ENCODE data around the gene FAP. TPM values are rescaled to one million over a fixed set of nuclear protein-coding genes. Genes with fewer than 3 reads are reported as not detected.

Gene FAP
- total and polyA plus RNA-seq, 2 donors (not counting 3 experiments of a cell fraction or from before 2014, with no cell fraction given): 1.1 TPM; not detected in 1

DNA sequence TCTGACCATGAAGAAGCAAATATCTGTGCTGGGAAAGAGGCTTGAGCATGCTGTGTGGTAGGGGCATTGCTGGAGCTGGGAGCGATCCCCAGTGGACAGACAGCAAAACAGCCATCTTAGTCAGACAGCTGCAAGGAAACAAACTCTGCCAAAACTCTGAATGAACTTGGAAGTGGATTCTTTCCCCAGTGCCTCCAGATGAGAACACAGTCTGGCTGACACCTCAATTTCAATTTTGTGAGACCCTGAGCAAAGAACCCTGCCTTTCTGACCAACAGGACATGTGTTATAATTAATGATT lies 23.2 kb upstream of the FAP start:
- DNase-seq (ENCODE audit: low read depth, low spot score) (no peak), FAIRE-seq (no peak)
- TF ChIP-seq GATA2 (IDR thresholded peaks at IDR 0.05; ENCODE audit: insufficient read depth, insufficient read length, low read depth, low read length) (no peak), JUN (IDR thresholded peaks at IDR 0.05; ENCODE audit: borderline replicate concordance, insufficient read depth, insufficient read length, low read depth) (no peak), MYC (IDR thresholded peaks at IDR 0.05; ENCODE audit: low read depth, low read length) (no peak), EZH2 (IDR thresholded peaks at IDR 0.05; ENCODE audit: borderline replicate concordance, low read depth, low read length, severe bottlenecking) (no peak), FOS (IDR thresholded peaks at IDR 0.05; ENCODE audit: borderline replicate concordance, insufficient read depth, low read length) (no peak), POLR2AphosphoS5 (IDR thresholded peaks at IDR 0.05; ENCODE audit: insufficient read depth, low read depth, low read length) (no peak), POLR2A (IDR thresholded peaks at IDR 0.05; ENCODE audit: low read depth, low read length) (no peak)
- TF ChIP-seq, protein P1, sequence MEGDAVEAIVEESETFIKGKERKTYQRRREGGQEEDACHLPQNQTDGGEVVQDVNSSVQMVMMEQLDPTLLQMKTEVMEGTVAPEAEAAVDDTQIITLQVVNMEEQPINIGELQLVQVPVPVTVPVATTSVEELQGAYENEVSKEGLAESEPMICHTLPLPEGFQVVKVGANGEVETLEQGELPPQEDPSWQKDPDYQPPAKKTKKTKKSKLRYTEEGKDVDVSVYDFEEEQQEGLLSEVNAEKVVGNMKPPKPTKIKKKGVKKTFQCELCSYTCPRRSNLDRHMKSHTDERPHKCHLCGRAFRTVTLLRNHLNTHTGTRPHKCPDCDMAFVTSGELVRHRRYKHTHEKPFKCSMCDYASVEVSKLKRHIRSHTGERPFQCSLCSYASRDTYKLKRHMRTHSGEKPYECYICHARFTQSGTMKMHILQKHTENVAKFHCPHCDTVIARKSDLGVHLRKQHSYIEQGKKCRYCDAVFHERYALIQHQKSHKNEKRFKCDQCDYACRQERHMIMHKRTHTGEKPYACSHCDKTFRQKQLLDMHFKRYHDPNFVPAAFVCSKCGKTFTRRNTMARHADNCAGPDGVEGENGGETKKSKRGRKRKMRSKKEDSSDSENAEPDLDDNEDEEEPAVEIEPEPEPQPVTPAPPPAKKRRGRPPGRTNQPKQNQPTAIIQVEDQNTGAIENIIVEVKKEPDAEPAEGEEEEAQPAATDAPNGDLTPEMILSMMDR (IDR thresholded peaks at IDR 0.05; ENCODE audit: extremely low read depth in 1 of 2, insufficient read depth in 1 of 2, low read depth in 1 of 2, low read length in 2 of 2): no peak
- TF ChIP-seq, protein P2, sequence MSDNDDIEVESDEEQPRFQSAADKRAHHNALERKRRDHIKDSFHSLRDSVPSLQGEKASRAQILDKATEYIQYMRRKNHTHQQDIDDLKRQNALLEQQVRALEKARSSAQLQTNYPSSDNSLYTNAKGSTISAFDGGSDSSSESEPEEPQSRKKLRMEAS (IDR thresholded peaks at IDR 0.05; ENCODE audit: insufficient read depth, insufficient read length): no peak
- H2AFZ ChIP-seq (ENCODE audit: low read depth, low read length): no peak overlapping the region
- no peaks in the 10 kb centered on the region for H4K20me1 ChIP-seq (replicated peaks; ENCODE audit: control insufficient read depth, extremely low read depth, insufficient read depth, low read length)
- BruUV-seq (replicated peaks): no TSS peak
- CTCF ChIA-PET: no interaction called here
- H3K4me3 ChIP-seq (replicated peaks in 1 of 3; ENCODE audit: insufficient read depth in 1 of 3, low read depth in 1 of 3, low read length in 3 of 3): no peak overlapping the region
- no peak overlapping the region for H3K9ac ChIP-seq (replicated peaks; ENCODE audit: extremely low read depth, insufficient read depth, low read length)
- peaks cover 6% of the 10 kb centered on the region for H3K4me1 ChIP-seq (ENCODE audit: control insufficient read depth, extremely low read depth, insufficient read depth, low read length)
- H3K4me2 ChIP-seq (ENCODE audit: insufficient read depth, low read length): no peak overlapping the region
- no peak overlapping the region for H3K27ac ChIP-seq (ENCODE audit: insufficient read depth, low read depth, low read length)
- POLR2A ChIA-PET: no interaction called here
- intact Hi-C loops (cut with micrococcal nuclease): no loop called here
- H3K9me1 ChIP-seq (replicated peaks; ENCODE audit: control insufficient read depth, extremely low read depth, insufficient read depth, low read length): no peaks in the 10 kb centered on the region
- no peaks in the 10 kb centered on the region for H3K36me3 ChIP-seq (ENCODE audit: control insufficient read depth in 2 of 2, extremely low read depth in 1 of 2, insufficient read depth in 2 of 2, low read length in 2 of 2)
- no peaks in the 10 kb centered on the region for H3K27me3 ChIP-seq (ENCODE audit: control insufficient read depth in 2 of 2, insufficient read depth in 2 of 2, low read length in 2 of 2)
- no peaks in the 10 kb centered on the region for H3K9me3 ChIP-seq (replicated peaks; ENCODE audit: control insufficient read depth, insufficient read depth, low read length)
- dilution Hi-C loops (cut with MboI; ENCODE audit: extremely low pct_ligation_motif_present, low sequenced_read_pairs): no loop called here
- no peaks in the 10 kb centered on the region for H3K79me2 ChIP-seq (ENCODE audit: control insufficient read depth, insufficient read depth, low read length)
